ENCODE results near the gene CLASP1. TPM values are rescaled to one million over a fixed set of nuclear protein-coding genes. Genes with fewer than 3 reads are reported as not detected.

Gene CLASP1
- total and polyA plus RNA-seq, 7 donors, result 2.4 to 117 (median 53.9) TPM

GRCh38 chr2:121415727-121416126, 233.5 kb downstream of the CLASP1 start:
- Histone ChIP-seq H3K27ac (no peak overlapping the region), H3K36me3 (peaks cover 0 to 60% (median 7%) of the 10 kb centered on the region in 4 donors), H3K4me3 (no peak overlapping the region), H3K4me1 (no peaks in the 10 kb centered on the region), H3K27me3 (no peaks in the 10 kb centered on the region), H3K9me3 (no peaks in the 10 kb centered on the region)
- no peak for TF ChIP-seq POLR2AphosphoS5 (IDR thresholded peaks at IDR 0.05)
- no peak for DNase-seq
- intact Hi-C loops (cut with DNase I), result no loop called here
- WGBS, 2 donors, result 93 to 100% methylated on average over 1 of the region's 1 CpG

DNA sequence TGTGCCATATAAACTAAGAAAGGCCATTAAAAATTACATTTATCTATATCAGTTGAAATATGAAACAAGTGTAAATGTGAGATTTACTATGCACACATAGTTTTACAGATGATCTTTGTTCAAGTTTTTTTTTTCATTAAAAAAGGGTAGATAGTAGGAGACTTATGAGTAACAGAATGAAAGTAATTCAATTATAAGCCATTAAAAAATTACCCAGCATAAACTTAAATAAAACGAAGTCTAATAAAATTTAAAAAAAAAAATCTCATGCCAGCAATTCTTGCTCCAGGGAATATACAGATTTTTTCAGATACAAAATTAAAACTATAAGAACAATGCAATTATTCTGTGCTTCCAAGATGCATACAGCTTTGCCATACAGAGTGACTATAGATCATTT, 236.9 kb downstream of the CLASP1 start:
- 77 to 88% methylated on average over 1 of the region's 1 CpG for WGBS, 2 donors
- DNase-seq, result no peak
- H3K9me3 ChIP-seq, result no peaks in the 10 kb centered on the region
- H3K27ac ChIP-seq, result no peak overlapping the region
- no peak for TF ChIP-seq CTCF (IDR thresholded peaks at IDR 0.05)
- no peak for TF ChIP-seq EP300 (IDR thresholded peaks at IDR 0.05)
- TF ChIP-seq POLR2AphosphoS5 (IDR thresholded peaks at IDR 0.05), result no peak
- TF ChIP-seq POLR2A (IDR thresholded peaks at IDR 0.05), result no peak
- no peak overlapping the region for H3K4me3 ChIP-seq
- intact Hi-C loops (cut with DNase I), result no loop called here
- no peaks in the 10 kb centered on the region for H3K4me1 ChIP-seq
- no peaks in the 10 kb centered on the region for H3K27me3 ChIP-seq
- H3K36me3 ChIP-seq, result peaks cover 0 to 66% (median 9%) of the 10 kb centered on the region in 4 donors

- intact Hi-C loops (cut with DNase I), result loop anchor here (10.0 kb wide), 1 partner anchor 125 kb away; the partner anchor contains the start of gene RNU4ATAC
- peaks cover 0 to 75% (median 13%) of the 10 kb centered on the region in 4 donors for H3K36me3 ChIP-seq
These were observed 239.3 kb downstream of the CLASP1 start for GRCh38 chr2:121409966-121410365.

DNA sequence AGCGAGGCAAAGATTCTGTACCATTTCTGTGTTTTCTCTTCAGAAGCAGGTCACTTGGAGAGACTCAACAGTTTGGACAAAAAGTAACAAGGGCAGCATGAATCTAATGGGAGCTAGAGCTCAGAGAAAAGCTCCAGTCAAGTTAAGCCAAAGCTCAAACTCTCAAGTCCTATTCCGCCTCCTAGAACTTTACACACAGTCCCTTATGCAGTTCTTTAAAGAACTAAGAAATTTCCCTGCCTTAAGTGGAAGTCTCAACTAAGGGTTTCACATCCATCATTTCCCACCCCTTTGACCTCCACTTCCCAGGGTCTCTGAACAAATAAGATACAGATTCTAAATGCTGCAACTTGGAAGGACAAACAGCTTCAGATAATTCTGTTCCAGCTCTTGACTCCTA, 239.9 kb downstream of the CLASP1 start:
- Histone ChIP-seq H3K4me1 (no peaks in the 10 kb centered on the region), H3K36me3 (peaks cover 0 to 75% (median 12%) of the 10 kb centered on the region in 4 donors), H3K27me3 (no peaks in the 10 kb centered on the region), H3K4me3 (no peak overlapping the region), H3K9me3 (no peaks in the 10 kb centered on the region), H3K27ac (no peak overlapping the region)
- TF ChIP-seq CTCF (IDR thresholded peaks at IDR 0.05), result no peak
- no peak for TF ChIP-seq POLR2AphosphoS5 (IDR thresholded peaks at IDR 0.05)
- no peak for TF ChIP-seq EP300 (IDR thresholded peaks at IDR 0.05)
- no peak for TF ChIP-seq POLR2A (IDR thresholded peaks at IDR 0.05)
- DNase-seq, result no peak
- WGBS, 2 donors, result 95 to 97% methylated on average over 2 of the region's 2 CpGs
- intact Hi-C loops (cut with DNase I), result loop anchor here (10.0 kb wide), 1 partner anchor 125 kb away; the partner anchor contains the start of gene RNU4ATAC

More at GRCh38 chr2:121409966-121410365, 239.3 kb downstream of the CLASP1 start:
- Histone ChIP-seq H3K27ac (no peak overlapping the region), H3K4me1 (no peaks in the 10 kb centered on the region), H3K9me3 (no peaks in the 10 kb centered on the region), H3K4me3 (no peak overlapping the region), H3K27me3 (no peaks in the 10 kb centered on the region)
- no peak for DNase-seq
- TF ChIP-seq POLR2A (IDR thresholded peaks at IDR 0.05), result no peak
- no peak for TF ChIP-seq POLR2AphosphoS5 (IDR thresholded peaks at IDR 0.05)
- TF ChIP-seq EP300 (IDR thresholded peaks at IDR 0.05), result no peak
- no peak for TF ChIP-seq CTCF (IDR thresholded peaks at IDR 0.05)

DNA sequence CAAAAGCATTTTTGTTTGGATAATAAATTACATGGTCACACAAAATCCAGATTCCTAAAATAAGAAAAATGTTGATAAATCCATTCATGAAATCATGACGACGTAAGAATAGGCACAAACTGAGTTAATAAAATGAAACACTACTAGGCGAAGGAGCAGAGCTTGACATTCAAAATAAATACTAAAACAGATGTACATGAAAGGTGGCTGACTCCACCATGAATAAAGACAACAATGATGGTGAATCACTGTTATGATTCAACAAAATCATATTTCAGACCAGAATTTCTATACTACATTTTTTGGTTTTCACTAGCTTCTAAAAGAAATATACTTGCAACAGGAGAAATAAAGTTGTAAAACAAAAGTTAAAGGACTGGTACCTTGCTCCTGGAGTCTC, 240.6 kb downstream of the CLASP1 start:
- Histone ChIP-seq H3K36me3 (peaks cover 0 to 76% (median 11%) of the 10 kb centered on the region in 4 donors), H3K4me3 (no peak overlapping the region), H3K9me3 (no peaks in the 10 kb centered on the region), H3K4me1 (no peaks in the 10 kb centered on the region), H3K27ac (no peak overlapping the region), H3K27me3 (no peaks in the 10 kb centered on the region)
- intact Hi-C loops (cut with DNase I), result loop anchor here (10.0 kb wide), 1 partner anchor 126 kb away; the partner anchor contains the start of gene RNU4ATAC
- DNase-seq, result no peak
- TF ChIP-seq CTCF (IDR thresholded peaks at IDR 0.05), result no peak
- no peak for TF ChIP-seq EP300 (IDR thresholded peaks at IDR 0.05)
- TF ChIP-seq POLR2A (IDR thresholded peaks at IDR 0.05), result no peak
- 96% methylated on average over 3 of the region's 3 CpGs for WGBS, 2 donors

Measured in sigmoid colon (tissue), 7 donors.